Body of pancreas (tissue), 4 donors: Measurements from ENCODE around the gene SETSIP. TPM values are rescaled to one million over a fixed set of nuclear protein-coding genes. Genes with fewer than 3 reads are reported as not detected.
A peak's percentile ranks its signal among the peaks of the same experiment; 100 is the strongest.

Source experiments
- ATAC-seq: fragments of 150-250 bp; one replicate; pipeline ENCODE4 v1.9.1; 2016
- DNase-seq, 4 donors: peaks; one replicate each; pipeline ENCODE4 v3.0.0-alpha.2; 2019
- H3K27ac ChIP-seq, 4 donors: fragments of 200-600 bp; sonication (generic); 1 replicate in 3 of 4; 2 replicates in 1 of 4; pipeline versions ENCODE4 v1.5.1 to v1.6.1; 2016 to 2019; ENCODE audit warnings: mild to moderate bottlenecking in 1 of 4, mixed read lengths in 1 of 4, moderate library complexity in 1 of 4
- H3K27me3 ChIP-seq, 2 donors: fragments of 200-600 bp; sonication (generic); one replicate each; pipeline ENCODE4 v1.6.0; 2016; ENCODE audit warnings: mild to moderate bottlenecking in 1 of 2
- H3K36me3 ChIP-seq, 2 donors: fragments of 200-600 bp; sonication (generic); replicated peaks in 1 of 2; 2 replicates each; pipeline ENCODE4 v1.5.1; 2016; ENCODE audit warnings: low read depth in 2 of 2; ENCODE audit not compliant: insufficient read depth in 1 of 2
- H3K4me1 ChIP-seq: fragments of 200-600 bp; sonication (generic); one replicate; pipeline ENCODE4 v1.6.0; 2016
- H3K4me3 ChIP-seq, 2 donors: fragments of 200-600 bp; sonication (generic); 1 replicate in 1 of 2; 2 replicates in 1 of 2; pipeline ENCODE4 v1.5.1; 2016 to 2019
- H3K9me3 ChIP-seq, 3 donors: fragments of 200-600 bp; sonication (generic); 1 replicate in 2 of 3; 2 replicates in 1 of 3; pipeline ENCODE4 v1.5.1; 2016
- POLR2A ChIP-seq, 3 donors: fragments of 450-650 bp; IDR thresholded peaks; one replicate each; pipeline ENCODE4 v1.6.1; 2016; ENCODE audit warnings: antibody characterized with exemption in 3 of 3, mild to moderate bottlenecking in 2 of 3
- WGBS, 2 donors: methylation state at CpG; one replicate each; pipeline ENCODE4 v1.1.5; 2017; 5-methylcytosine and 5-hydroxymethylcytosine counted together
- intact Hi-C: fragments of 100-400 bp; cut with DNase I; formaldehyde crosslinking; loops from one replicate; pipeline ENCODE4 v1.15.1; 2023
- total RNA-seq, 2 donors: library from RNA; depleted of rRNA; stranded (reverse); fragments of >200 nt; gene quantifications; one replicate each; pipeline ENCODE4 v1.1.0, GENCODE V29; 2016
- TF ChIP-seq, protein P1 (sequence below), 7 experiments: fragments of 450-650 bp in 4 of 7; fragments of 200-600 bp in 3 of 7; sonication (generic) in 3 of 7; IDR thresholded peaks; one replicate each; pipeline ENCODE4 v1.5.1; 2016 to 2019; ENCODE audit warnings: antibody characterized with exemption in 7 of 7

SETSIP gene
- total RNA-seq, 2 donors from 2014 or later: not detected

DNA sequence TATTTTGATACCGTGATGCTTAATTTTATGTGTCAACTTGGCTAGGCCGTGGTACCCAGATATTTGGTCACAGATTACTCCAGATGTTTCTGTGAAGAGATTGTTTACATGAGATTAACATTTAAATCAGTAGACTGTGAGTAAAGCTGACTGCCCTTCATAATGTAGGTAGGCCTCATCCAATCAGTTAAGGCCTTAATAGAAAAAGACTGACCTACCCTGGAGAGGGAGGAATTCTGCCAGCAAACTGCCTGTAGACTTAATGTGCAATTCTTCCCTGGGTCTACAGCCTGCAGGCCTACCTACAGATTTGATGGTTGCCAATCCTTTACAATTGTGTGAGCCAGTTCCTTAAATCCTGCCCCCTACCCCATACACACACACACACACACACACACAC lies 4.3 kb downstream of the SETSIP start:
- intact Hi-C loops: no loop called here
- WGBS, 2 donors: 57 to 80% methylated on average over 2 of the region's 2 CpGs
- TF ChIP-seq, protein P1, sequence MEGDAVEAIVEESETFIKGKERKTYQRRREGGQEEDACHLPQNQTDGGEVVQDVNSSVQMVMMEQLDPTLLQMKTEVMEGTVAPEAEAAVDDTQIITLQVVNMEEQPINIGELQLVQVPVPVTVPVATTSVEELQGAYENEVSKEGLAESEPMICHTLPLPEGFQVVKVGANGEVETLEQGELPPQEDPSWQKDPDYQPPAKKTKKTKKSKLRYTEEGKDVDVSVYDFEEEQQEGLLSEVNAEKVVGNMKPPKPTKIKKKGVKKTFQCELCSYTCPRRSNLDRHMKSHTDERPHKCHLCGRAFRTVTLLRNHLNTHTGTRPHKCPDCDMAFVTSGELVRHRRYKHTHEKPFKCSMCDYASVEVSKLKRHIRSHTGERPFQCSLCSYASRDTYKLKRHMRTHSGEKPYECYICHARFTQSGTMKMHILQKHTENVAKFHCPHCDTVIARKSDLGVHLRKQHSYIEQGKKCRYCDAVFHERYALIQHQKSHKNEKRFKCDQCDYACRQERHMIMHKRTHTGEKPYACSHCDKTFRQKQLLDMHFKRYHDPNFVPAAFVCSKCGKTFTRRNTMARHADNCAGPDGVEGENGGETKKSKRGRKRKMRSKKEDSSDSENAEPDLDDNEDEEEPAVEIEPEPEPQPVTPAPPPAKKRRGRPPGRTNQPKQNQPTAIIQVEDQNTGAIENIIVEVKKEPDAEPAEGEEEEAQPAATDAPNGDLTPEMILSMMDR (IDR thresholded peaks at IDR 0.05): no peak
- TF ChIP-seq POLR2A (IDR thresholded peaks at IDR 0.05): no peak
- DNase-seq: no peak
- no peak overlapping the region for H3K27ac ChIP-seq
- H3K27me3 ChIP-seq: no peaks in the 10 kb centered on the region
- H3K4me1 ChIP-seq: no peaks in the 10 kb centered on the region
- no peak for ATAC-seq
- no peaks in the 10 kb centered on the region for H3K9me3 ChIP-seq
- no peak overlapping the region for H3K4me3 ChIP-seq
- no peaks in the 10 kb centered on the region for H3K36me3 ChIP-seq

DNA sequence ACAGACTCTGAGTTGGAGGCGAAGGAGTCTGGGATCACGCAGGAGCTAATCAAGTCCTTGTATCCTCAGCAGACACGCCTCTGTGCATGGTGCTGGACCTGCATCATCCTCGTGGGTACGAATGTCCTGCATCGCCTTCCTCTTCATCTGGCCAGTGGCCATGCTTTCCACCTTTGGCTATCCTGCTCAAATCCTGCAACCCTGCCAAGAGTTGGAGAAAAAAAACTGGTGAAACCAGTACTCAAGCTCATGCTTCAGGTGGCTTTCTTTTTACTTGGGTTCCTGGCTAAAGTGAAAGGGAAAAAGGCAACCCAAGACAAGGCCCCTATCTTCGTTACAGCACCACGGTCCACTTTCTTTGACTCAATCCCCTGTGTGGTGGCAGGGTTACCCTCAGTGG lies 8.9 kb downstream of the SETSIP start:
- no peaks in the 10 kb centered on the region for H3K27me3 ChIP-seq
- TF ChIP-seq, protein P1 (IDR thresholded peaks at IDR 0.05): no peak
- TF ChIP-seq POLR2A (IDR thresholded peaks at IDR 0.05): no peak
- no peak overlapping the region for H3K4me3 ChIP-seq
- 60 to 67% methylated on average over 8 of the region's 8 CpGs for WGBS, 2 donors
- H3K9me3 ChIP-seq: no peaks in the 10 kb centered on the region
- no peaks in the 10 kb centered on the region for H3K36me3 ChIP-seq
- H3K4me1 ChIP-seq: no peaks in the 10 kb centered on the region
- H3K27ac ChIP-seq: no peak overlapping the region
- intact Hi-C loops: no loop called here
- no peak for ATAC-seq
- DNase-seq: peak in 3 of 4 donors; percentile 22 to 38 (median 27)

DNA sequence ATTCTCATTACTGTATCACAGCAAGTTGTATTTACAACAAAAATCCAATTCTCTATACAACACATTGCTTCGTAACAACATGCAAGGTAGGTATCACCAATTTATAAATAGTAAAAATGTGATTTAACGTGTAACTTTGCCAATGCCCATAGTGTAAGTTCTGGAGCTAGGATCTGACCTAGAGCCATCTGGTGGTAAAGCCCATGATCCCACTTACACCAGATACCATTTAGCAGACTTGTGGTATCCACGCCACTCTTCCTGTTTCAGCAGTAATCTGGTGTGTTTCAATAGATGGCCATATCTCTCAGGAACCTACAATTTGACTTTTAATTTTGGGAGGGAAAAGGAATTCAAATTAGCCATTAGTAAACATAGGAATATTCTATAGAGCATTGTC lies 10.2 kb downstream of the SETSIP start:
- no peak for ATAC-seq
- Histone ChIP-seq H3K9me3 (no peaks in the 10 kb centered on the region), H3K4me1 (no peaks in the 10 kb centered on the region), H3K36me3 (no peaks in the 10 kb centered on the region), H3K27me3 (no peaks in the 10 kb centered on the region), H3K4me3 (no peak overlapping the region), H3K27ac (no peak overlapping the region)
- intact Hi-C loops: no loop called here
- no peak for DNase-seq
- 86 to 95% methylated on average over 3 of the region's 3 CpGs for WGBS, 2 donors
- TF ChIP-seq, protein P1 (IDR thresholded peaks at IDR 0.05): no peak
- TF ChIP-seq POLR2A (IDR thresholded peaks at IDR 0.05): no peak

DNA sequence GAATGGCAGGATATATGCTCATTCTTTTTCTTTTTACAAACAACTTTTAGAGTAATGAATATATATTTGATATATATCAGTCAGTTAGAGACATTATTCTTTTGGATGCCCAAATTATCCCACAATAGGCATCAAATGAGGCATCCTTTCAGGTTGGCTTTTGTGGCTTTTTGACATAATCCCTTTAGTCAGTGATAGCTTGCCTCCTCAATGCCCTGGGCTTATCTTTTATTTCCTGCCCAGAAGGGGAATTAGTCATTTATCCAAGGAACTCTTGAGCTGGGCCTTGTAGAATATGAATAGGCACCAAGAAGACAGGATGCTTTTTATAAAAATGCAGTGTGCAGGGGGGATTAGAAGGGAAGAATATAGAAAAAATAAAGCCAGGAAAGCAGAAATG lies 23.3 kb downstream of the SETSIP start:
- intact Hi-C loops: no loop called here
- ATAC-seq (no peak), DNase-seq (no peak)
- no peak overlapping the region for H3K27ac ChIP-seq
- H3K4me3 ChIP-seq: no peak overlapping the region
- H3K36me3 ChIP-seq: no peaks in the 10 kb centered on the region
- no peak for TF ChIP-seq POLR2A (IDR thresholded peaks at IDR 0.05)
- TF ChIP-seq, protein P1 (IDR thresholded peaks at IDR 0.05): no peak
- H3K4me1 ChIP-seq: no peaks in the 10 kb centered on the region
- H3K27me3 ChIP-seq: no peaks in the 10 kb centered on the region
- H3K9me3 ChIP-seq: no peaks in the 10 kb centered on the region

- no peak for DNase-seq
- no peak for TF ChIP-seq POLR2A (IDR thresholded peaks at IDR 0.05)
- TF ChIP-seq, protein P1 (IDR thresholded peaks at IDR 0.05): no peak
- no peaks in the 10 kb centered on the region for H3K36me3 ChIP-seq
- intact Hi-C loops: no loop called here
- WGBS, 2 donors: 66 to 71% methylated on average over 2 of the region's 2 CpGs
- no peak for ATAC-seq
- no peaks in the 10 kb centered on the region for H3K9me3 ChIP-seq
- H3K27me3 ChIP-seq: no peaks in the 10 kb centered on the region
- no peak overlapping the region for H3K4me3 ChIP-seq
- no peak overlapping the region for H3K27ac ChIP-seq
- no peaks in the 10 kb centered on the region for H3K4me1 ChIP-seq
Measured at GRCh38 chr1:92045766-92046495, 29.3 kb downstream of the SETSIP start.
